Hematopoietic multipotent progenitor cell (in vitro differentiated cells): ENCODE results near the gene MUC4. TPM values are rescaled to one million over a fixed set of nuclear protein-coding genes. Genes with fewer than 3 reads are reported as not detected.

Experiments used
- DNase-seq, 3 donors: peaks; one replicate each; pipeline ENCODE4 v3.0.0-alpha.2; 2011 to 2015; ENCODE audit warnings: low read depth in 2 of 3, low spot score in 2 of 3
- small RNA-seq: library from RNA; depleted of rRNA; stranded (forward); fragments of <200 nt; gene quantifications from one replicate; pipeline ENCODE3, GENCODE V24; 2012
- total RNA-seq: library from RNA; depleted of rRNA; stranded (reverse); fragments of >200 nt; gene quantifications from one replicate; pipeline ENCODE4 v1.2.3, GENCODE V29; 2012

The MUC4 gene
- total RNA-seq, 1 donor: under 0.01 TPM

DNA sequence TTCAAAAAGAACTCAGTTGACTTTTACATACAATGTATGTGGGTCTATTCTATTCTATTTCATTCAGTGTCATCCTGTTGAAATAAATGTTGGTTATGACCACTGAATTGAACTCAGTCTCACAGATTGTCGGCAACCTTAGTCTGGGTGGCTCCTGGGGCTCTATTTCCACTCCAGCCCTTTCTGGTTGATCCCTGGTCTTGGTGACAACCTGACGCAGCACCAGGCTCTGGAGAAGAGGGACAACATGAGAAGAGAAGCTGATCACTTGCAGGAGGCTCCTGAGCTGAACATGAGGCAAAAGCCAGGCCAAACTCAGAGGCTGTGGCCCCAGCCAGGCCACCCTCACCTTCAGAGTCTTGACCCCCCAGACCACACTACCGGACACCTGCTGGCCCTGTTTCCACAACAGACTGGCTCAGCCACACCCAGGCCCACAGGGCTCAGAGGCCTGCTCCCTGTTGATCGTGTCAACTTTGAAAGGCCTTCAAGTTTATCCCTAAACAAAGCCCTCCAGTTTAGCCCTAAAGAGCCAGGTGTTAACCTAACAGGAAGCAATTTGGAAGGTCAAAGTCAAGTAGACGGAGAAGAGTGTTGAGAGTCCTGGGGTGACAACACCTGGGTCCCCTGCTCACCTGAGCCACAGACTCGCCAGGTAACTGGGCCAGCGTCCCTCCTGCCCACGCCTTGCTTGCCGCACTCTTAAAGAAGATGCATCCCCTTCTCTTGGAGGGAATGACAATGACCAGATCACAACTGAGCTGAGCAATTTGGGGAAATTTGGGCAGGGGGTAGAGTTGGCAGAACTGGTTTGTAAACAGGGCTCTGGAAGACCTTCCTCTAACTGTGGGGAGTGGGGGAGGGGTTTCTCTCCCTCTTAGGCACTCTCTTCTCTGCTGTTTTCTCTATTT is 106.4 kb downstream of the MUC4 start:
- DNase-seq: no peak

- DNase-seq: no peak
These were observed 107.2 kb downstream of the MUC4 start for GRCh38 chr3:195704433-195704999.

GRCh38 chr3:195703776-195704175 is 108.0 kb downstream of the MUC4 start:
- DNase-seq: no peak

GRCh38 chr3:195701042-195701915 is 110.5 kb downstream of the MUC4 start:
- no peak for DNase-seq

GRCh38 chr3:195700319-195700718 is 111.4 kb downstream of the MUC4 start:
- no peak for DNase-seq

GRCh38 chr3:195699860-195700259 is 111.9 kb downstream of the MUC4 start:
- DNase-seq: no peak

DNA sequence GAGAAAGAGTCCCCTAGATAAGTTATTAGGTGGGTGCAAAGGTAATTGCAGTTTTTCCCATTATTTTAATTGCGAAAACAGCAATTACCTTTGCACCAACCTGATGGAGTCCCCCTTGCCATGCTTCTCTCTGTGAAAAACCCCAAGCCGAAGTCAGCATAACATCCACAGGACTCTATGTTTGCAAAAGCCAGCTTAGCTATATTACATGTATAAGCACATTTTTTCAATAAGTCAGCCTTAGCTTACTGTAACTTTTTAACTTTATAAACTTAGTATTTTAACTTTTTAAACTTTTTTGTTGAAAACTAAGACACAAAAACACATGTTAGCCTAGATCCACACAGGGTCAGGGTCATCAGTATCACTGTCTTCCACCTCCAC is 112.3 kb downstream of the MUC4 start:
- DNase-seq: no peak

- DNase-seq: no peak
These were observed 112.9 kb downstream of the MUC4 start for GRCh38 chr3:195698647-195699387.

GRCh38 chr3:195698325-195698646 is 113.4 kb downstream of the MUC4 start:
- DNase-seq: no peak

GRCh38 chr3:195697582-195698324 is 114.0 kb downstream of the MUC4 start:
- DNase-seq: no peak

Small RNAs within 50 kb of the gene (small RNA-seq; reads per million reads assigned to genes)
- not detected for gene MIR570

Other genes with a start within 250 kb of the MUC4 start
- gene APOD, start 228.0 kb downstream of the MUC4 start, total RNA-seq: not detected
- 4.6 TPM for gene MUC20, start 91.0 kb downstream of the MUC4 start, total RNA-seq
- gene TNK2, start 96.6 kb upstream of the MUC4 start, total RNA-seq: 42.5 TPM